ACC112 (cell line): Measurements from ENCODE around the gene STK10.
"Not testable (repeated sequence)": the region's sequence is repeated elsewhere in the genome, so short reads cannot be mapped to it uniquely, and the experiment has no call there.

Source experiments
- H2AFZ ChIP-seq: fragments of 200-600 bp; sonication (generic); one replicate; pipeline ENCODE4 v1.6.0; 2017; ENCODE audit warnings: antibody characterized with exemption, low read length; ENCODE audit not compliant: unreplicated experiment
- H3K27ac ChIP-seq: fragments of 200-600 bp; sonication (generic); 2 replicates; pipeline ENCODE4 v1.5.1; 2014; ENCODE audit warnings: low read depth, mild to moderate bottlenecking, antibody characterized with exemption, low read length, moderate library complexity
- H3K27me3 ChIP-seq: fragments of 200-600 bp; sonication (generic); 2 replicates; pipeline ENCODE4 v1.6.1; 2014; ENCODE audit warnings: mild to moderate bottlenecking, antibody characterized with exemption, low read length, moderate library complexity, mixed read lengths; ENCODE audit not compliant: insufficient read depth
- H3K36me3 ChIP-seq: fragments of 200-600 bp; sonication (generic); 2 replicates; pipeline ENCODE4 v1.6.1; 2016; ENCODE audit warnings: mild to moderate bottlenecking, antibody characterized with exemption, low read length, moderate library complexity, mixed read lengths; ENCODE audit not compliant: insufficient read depth
- H3K4me1 ChIP-seq: fragments of 200-600 bp; sonication (generic); one replicate; pipeline ENCODE4 v1.6.1; 2016; ENCODE audit warnings: low read length, mixed read lengths; ENCODE audit not compliant: insufficient read depth, unreplicated experiment, control insufficient read depth
- H3K4me3 ChIP-seq: fragments of 200-600 bp; sonication (generic); 2 replicates; pipeline ENCODE4 v1.5.1; 2014; ENCODE audit warnings: mild to moderate bottlenecking, low read depth, low read length
- H3K79me2 ChIP-seq: fragments of 200-600 bp; sonication (generic); one replicate; pipeline ENCODE4 v1.6.0; 2016; ENCODE audit warnings: low read length; ENCODE audit not compliant: control insufficient read depth, unreplicated experiment, insufficient read depth

Gene STK10

DNA sequence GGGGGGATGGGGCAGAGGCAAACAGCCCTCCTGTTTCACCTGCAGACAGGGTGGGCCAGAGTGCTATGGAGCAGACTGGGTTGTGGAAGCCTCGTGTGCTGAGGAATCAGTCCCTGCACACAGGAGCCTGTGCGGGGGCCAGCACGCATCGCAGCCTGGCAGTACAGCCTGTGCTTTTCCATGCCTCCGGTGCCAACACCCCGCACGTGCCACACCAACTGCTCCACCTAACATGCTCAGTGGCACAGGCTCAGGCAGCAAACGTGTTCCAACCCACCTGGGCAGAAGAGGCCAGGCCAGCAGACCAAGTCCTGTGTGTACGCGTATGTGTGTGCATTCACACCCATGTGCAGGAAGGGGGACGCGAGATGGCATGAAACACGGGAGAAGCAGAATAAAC, 144.2 kb downstream of the STK10 start:
- Histone ChIP-seq H2AFZ (no peak overlapping the region), H3K4me3 (no peak overlapping the region), H3K4me1 (no peaks in the 10 kb centered on the region), H3K27ac (no peak overlapping the region), H3K27me3 (no peaks in the 10 kb centered on the region), H3K36me3 (0 out of 2 replicates have a peak, but pooled peaks cover 3% of the 10 kb centered on the region), H3K79me2 (no peaks in the 10 kb centered on the region)

DNA sequence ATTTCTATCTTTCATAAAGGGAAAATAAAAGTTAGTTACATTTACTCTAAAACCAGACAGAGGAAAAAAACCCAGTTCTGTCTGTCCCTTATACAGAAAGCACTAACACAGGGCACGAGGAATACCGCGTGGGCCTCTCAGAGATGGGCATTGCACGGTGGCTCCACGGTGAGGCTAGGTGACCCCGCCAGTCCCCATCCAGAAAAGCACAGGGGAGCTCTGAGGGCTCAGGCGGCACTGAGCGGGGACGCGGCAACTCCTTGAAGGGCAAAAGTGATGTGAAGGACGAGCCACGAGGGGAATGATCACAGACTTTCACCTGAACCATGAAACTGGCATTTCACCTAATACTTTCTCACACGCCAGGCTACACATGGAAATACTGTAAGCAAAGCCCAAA, 145.8 kb downstream of the STK10 start:
- Histone ChIP-seq H3K27me3 (no peaks in the 10 kb centered on the region), H3K4me1 (no peaks in the 10 kb centered on the region), H3K4me3 (no peak overlapping the region), H3K27ac (no peak overlapping the region), H3K36me3 (no peaks in the 10 kb centered on the region), H2AFZ (no peak overlapping the region), H3K79me2 (no peaks in the 10 kb centered on the region)

DNA sequence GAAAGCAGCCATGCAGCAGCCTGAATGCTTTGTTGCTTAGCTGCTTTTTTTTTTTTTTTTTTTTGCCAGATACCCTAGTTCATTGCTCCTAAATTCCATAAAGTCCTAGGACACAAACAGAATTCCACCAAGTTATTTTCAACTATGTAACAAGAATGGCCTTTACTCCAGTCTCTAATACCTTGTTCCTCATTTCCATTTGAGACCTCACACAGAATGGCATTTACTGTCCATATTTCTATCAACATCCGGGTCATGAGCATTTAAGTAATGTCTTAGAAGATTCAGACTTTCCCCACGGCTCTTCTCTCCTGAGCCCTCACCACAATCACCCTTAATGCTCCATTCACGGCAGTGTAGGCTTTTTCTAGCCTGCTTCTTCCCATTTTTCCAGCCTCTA, 149.9 kb downstream of the STK10 start:
- no peak overlapping the region for H2AFZ ChIP-seq
- no peak overlapping the region for H3K27ac ChIP-seq
- no peaks in the 10 kb centered on the region for H3K79me2 ChIP-seq
- no peaks in the 10 kb centered on the region for H3K27me3 ChIP-seq
- H3K4me1 ChIP-seq = no peaks in the 10 kb centered on the region
- H3K36me3 ChIP-seq = no peaks in the 10 kb centered on the region
- no peak overlapping the region for H3K4me3 ChIP-seq

DNA sequence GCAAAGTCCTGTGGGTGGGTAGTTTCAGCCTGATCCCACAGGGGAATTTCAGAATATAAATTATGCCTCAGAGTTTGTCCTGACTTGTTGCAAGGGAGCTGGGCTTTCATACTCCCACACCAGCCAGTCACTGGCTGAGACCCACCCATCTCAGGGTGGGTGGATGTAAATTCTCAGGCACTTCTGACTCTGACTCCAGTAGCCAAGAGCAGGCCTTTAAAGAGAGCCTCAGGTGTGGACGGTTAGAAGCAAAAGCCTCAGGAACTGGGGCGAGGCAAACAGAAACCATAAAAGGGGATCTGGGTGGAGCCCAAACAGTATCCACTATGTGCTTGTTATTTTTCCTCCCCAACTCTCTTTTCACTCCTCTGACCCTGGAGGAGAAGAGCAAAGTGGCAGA, 153.0 kb downstream of the STK10 start:
- H3K4me3 ChIP-seq = no peak overlapping the region
- no peaks in the 10 kb centered on the region for H3K27me3 ChIP-seq
- no peak overlapping the region for H3K27ac ChIP-seq
- H3K36me3 ChIP-seq = no peaks in the 10 kb centered on the region
- no peaks in the 10 kb centered on the region for H3K79me2 ChIP-seq
- no peaks in the 10 kb centered on the region for H3K4me1 ChIP-seq
- H2AFZ ChIP-seq = no peak overlapping the region

DNA sequence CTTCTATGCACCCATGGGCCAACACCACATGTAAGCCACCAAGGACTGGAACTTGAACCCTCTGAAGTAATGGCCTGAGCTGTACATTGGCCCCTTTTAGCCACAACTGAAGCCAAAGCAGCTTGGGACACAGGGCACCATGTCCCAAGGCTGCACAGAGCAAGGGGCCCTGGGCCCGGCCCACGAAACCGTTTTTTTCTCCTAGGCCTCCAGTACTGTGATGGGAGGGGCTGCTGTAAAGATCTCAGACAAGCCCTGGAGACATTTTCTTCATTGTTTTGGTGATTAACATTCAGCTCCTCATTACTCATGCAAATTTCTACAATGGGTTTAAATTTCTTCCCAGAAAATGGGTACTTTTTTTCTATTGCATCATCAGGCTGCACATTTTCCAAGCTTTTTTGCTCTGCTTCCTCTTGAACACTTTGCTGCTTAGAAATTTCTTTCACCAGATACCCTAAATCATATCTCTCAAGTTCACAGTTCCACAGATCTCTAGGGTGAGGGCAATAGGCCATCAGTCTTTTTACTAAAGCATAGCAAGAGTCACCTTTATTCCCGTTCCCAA, 156.0 kb downstream of the STK10 start:
- Histone ChIP-seq H3K4me1 (no peaks in the 10 kb centered on the region), H3K27ac (no peak overlapping the region), H3K79me2 (no peaks in the 10 kb centered on the region), H2AFZ (no peak overlapping the region), H3K27me3 (no peaks in the 10 kb centered on the region), H3K36me3 (no peaks in the 10 kb centered on the region), H3K4me3 (no peak overlapping the region)

DNA sequence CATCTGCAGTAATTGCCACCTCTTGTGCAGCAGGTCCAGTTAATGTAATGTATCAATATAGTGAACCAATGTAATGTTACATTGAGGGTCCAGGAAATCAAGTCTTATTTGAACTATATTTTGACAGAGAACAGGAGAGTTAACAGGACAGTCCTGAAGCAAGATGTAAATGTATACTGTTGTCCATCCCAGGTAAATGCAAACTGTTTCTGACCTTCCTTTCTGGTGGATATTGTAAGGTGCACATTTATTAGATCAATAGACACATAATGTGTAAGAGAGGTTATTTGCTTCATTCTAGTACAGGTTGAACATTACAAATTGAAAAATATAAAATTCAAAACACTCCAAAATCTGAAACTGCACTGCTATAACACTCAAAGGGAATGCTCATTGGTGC, 158.1 kb downstream of the STK10 start:
- H3K79me2 ChIP-seq = no peaks in the 10 kb centered on the region
- no peaks in the 10 kb centered on the region for H3K4me1 ChIP-seq
- no peaks in the 10 kb centered on the region for H3K36me3 ChIP-seq
- H3K27ac ChIP-seq = no peak overlapping the region
- no peak overlapping the region for H3K4me3 ChIP-seq
- H3K27me3 ChIP-seq = no peaks in the 10 kb centered on the region
- H2AFZ ChIP-seq = no peak overlapping the region

DNA sequence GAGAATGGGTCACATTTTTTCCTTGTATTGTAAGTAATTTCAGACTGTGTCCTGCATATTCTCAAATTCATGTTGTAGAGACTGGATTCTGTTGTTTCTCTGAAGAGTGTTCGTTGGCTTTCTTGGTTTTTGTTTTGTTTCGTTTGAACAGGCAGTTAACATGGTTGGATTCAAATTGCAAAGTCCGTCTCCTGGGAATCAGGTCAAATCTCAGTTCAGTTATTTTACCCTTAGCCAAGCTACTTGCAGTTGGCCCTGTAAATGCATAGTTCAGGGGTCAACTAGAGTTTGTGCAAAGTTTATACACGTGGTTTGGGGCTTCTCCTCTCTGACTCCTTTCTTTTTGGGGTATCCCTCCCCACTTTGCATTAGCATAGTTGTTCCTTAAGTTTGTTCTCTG, 159.9 kb downstream of the STK10 start:
- H3K27me3 ChIP-seq = no peaks in the 10 kb centered on the region
- no peaks in the 10 kb centered on the region for H3K36me3 ChIP-seq
- no peak overlapping the region for H2AFZ ChIP-seq
- no peaks in the 10 kb centered on the region for H3K79me2 ChIP-seq
- H3K4me3 ChIP-seq = no peak overlapping the region
- no peaks in the 10 kb centered on the region for H3K4me1 ChIP-seq
- no peak overlapping the region for H3K27ac ChIP-seq

DNA sequence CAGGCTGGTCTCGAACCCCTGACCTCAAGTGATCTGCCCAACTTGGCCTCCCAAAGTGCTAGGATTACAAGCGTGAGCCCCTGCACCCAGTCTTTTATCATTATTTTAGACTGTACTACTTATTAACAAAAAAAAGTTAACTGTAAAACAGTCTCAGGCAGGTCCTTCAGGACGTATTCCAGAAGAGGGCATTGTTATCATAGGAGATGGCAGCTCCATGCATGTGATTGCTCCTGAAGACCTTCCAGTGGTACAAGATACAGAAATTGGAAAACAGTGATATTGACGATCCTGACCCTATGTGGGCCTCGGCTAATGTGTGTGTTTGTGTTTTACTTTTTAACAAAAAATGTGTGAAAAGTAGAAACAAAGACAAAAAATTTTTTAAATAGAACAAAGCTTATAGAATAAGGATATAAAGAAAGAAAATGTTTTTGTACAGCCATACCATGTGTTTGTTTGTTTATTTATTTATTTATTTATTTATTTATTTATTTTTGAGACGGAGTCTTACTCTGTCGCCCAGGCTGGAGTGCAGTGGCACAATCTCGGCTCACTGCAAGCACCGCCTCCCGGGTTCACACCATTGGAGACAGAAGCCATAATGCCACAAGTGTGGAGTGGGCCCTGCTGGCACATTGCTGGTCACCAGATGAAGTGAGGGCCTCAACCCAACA, 167.8 kb downstream of the STK10 start:
- not testable (repeated sequence) for H3K79me2 ChIP-seq, H3K36me3 ChIP-seq

DNA sequence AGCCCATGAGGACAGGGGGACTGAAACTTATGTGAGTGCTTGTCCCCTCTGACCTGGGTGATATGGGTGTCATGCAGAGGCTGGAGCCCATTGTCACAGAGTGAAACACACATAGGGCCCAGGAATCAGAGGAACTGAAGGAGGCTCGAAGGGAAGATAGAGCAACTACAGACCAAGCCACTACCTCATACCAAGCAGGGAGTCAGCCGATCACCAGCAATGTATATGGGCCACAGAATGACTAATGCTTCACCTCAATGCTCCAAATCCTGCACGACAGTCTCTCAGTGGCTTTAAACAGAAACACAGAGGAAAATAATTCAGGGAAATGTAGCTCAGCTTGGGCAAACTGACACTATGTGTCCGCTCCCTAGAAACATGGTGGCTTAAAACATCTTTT, 172.7 kb downstream of the STK10 start:
- Histone ChIP-seq H3K27ac (no peak overlapping the region), H3K4me1 (no peaks in the 10 kb centered on the region), H3K79me2 (no peaks in the 10 kb centered on the region), H3K36me3 (no peaks in the 10 kb centered on the region), H3K4me3 (no peak overlapping the region), H2AFZ (no peak overlapping the region), H3K27me3 (no peaks in the 10 kb centered on the region)

More for the DNA sequence above, 167.8 kb downstream of the STK10 start:
- not testable (repeated sequence) for H3K4me3 ChIP-seq, H3K4me1 ChIP-seq, H2AFZ ChIP-seq, H3K27me3 ChIP-seq, H3K27ac ChIP-seq

DNA sequence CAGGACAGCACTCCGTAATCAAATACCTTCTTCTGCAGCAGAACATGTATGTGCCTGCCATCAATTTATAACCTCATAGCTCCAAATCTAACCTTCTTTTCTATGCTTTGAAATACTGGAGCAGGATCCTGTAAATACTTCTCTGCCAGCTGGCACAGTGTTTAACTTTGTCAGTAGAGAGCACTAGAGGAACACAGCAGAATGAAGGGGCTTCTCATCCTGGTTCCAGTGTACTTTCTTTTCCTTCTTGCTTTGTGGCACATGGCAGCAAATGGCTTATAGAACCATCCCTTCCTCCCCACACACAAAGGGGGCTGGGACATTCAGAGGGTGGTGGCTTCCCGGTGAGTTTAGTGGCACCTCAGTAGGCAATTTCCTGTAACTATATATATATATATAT, 177.7 kb downstream of the STK10 start:
- H3K36me3 ChIP-seq = no peaks in the 10 kb centered on the region
- peaks cover 22% of the 10 kb centered on the region for H3K4me1 ChIP-seq
- H3K27ac ChIP-seq = no peak overlapping the region
- H3K79me2 ChIP-seq = peaks cover 14% of the 10 kb centered on the region
- H3K27me3 ChIP-seq = no peaks in the 10 kb centered on the region
- no peak overlapping the region for H3K4me3 ChIP-seq
- H2AFZ ChIP-seq = no peak overlapping the region

DNA sequence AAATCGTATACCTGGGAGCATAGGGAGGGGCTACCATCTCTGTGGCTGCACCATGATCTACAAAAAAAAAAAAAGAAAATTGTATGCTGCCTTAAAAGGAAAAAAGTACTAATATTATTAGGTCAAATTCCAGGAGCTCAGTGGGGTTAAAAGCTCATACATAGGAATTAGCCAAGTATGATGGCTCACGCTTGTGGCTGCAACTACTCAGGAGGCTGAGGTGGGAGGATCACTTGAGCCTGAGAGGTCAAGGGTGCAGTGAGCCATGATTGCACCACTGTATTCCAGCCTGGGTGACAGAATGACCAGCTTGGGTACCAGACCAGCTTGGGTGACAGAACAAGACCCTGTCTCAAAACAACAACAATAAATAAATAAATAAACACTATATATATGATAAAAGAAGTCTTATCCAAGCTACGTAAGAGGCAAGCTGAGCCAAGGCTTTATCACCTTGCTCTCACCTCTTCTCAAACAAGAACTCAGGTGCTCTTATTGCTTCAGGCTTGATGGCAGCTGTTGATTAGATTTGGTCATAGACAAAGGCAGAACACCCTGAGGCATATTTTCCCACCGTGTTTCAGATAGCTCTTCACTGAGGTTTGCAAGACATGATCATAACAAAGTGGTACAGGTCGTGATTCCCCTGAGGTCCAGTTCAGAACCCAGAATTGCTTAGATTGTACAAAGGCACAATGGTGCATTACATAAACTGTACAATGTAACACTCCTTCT, 178.3 kb downstream of the STK10 start:
- Histone ChIP-seq H3K27me3 (no peaks in the 10 kb centered on the region), H2AFZ (no peak overlapping the region), H3K79me2 (peaks cover 19% of the 10 kb centered on the region), H3K4me3 (no peak overlapping the region), H3K4me1 (peaks cover 24% of the 10 kb centered on the region), H3K27ac (peak overlapping the region; percentile 86; the same call in 1 of the 2 replicates), H3K36me3 (no peaks in the 10 kb centered on the region)
